SK-N-SH (cell line): Measurements from ENCODE around the gene P2RY6. TPM values are rescaled to one million over a fixed set of nuclear protein-coding genes. Genes with fewer than 3 reads are reported as not detected.
A peak's percentile ranks its signal among the peaks of the same experiment; 100 is the strongest.

Source experiments
- CTCF ChIA-PET: fragments of 300-600, 350-600 bp; formaldehyde crosslinking; extraction: SDS; loops from one replicate; lab custom pipeline; 2021; lab: Yijun Ruan, JAX
- POLR2A ChIA-PET: fragments of 350-600 bp; sonication (Branson Sonifier 250); formaldehyde crosslinking; extraction: SDS; loops from one replicate; lab custom pipeline; 2020; ENCODE audit warnings: antibody characterized with exemption, inconsistent platforms; lab: Yijun Ruan, JAX
- DNase-seq: peaks from one replicate; pipeline ENCODE4 v3.0.0; 2012
- H2AFZ ChIP-seq: fragments of 200-600 bp; sonication (generic); 2 replicates; pipeline ENCODE4 v1.8.1; 2016; ENCODE audit warnings: antibody characterized with exemption, mild to moderate bottlenecking, low read depth
- H3F3A ChIP-seq: fragments of 200-600 bp; sonication (generic); replicated peaks from 2 replicates; pipeline ENCODE3; 2016; ENCODE audit warnings: antibody characterized with exemption, mild to moderate bottlenecking; ENCODE audit not compliant: insufficient read depth
- H3K27ac ChIP-seq, 2 experiments: fragments of 200-500 bp in 1 of 2; fragments of 200-600 bp in 1 of 2; sonication (Bioruptor generic) in 1 of 2; sonication (generic), shearing (Covaris generic) in 1 of 2; 2 replicates each; pipeline versions ENCODE4 v1.5.1 to v1.6.1; 2014 to 2016; ENCODE audit warnings: low read depth in 2 of 2, inconsistent platforms in 1 of 2, low read length in 1 of 2, mild to moderate bottlenecking in 1 of 2, mixed read lengths in 1 of 2
- H3K27me3 ChIP-seq: fragments of 200-600 bp; sonication (generic), shearing (Covaris generic); 2 replicates; pipeline ENCODE4 v1.6.1; 2016; ENCODE audit warnings: mixed run types; ENCODE audit not compliant: insufficient read depth
- H3K36me3 ChIP-seq, 2 experiments: fragments of 200-500 bp in 1 of 2; fragments of 200-600 bp in 1 of 2; sonication (Bioruptor generic) in 1 of 2; sonication (generic) in 1 of 2; replicated peaks in 1 of 2; 2 replicates each; pipeline versions ENCODE3 to v1.5.1; 2014 to 2016; ENCODE audit warnings: low read length in 1 of 2, mild to moderate bottlenecking in 1 of 2; ENCODE audit not compliant: insufficient read depth in 2 of 2, control insufficient read depth in 1 of 2
- H3K4me1 ChIP-seq, 2 experiments: fragments of 200-500 bp in 1 of 2; fragments of 200-600 bp in 1 of 2; sonication (Bioruptor generic) in 1 of 2; sonication (generic), shearing (Covaris generic) in 1 of 2; 2 replicates each; pipeline versions ENCODE4 v1.5.1 to v1.6.1; 2014 to 2016; ENCODE audit warnings: low read depth in 1 of 2, low read length in 1 of 2, mixed run types in 1 of 2; ENCODE audit not compliant: insufficient read depth in 2 of 2, control insufficient read depth in 1 of 2
- H3K4me2 ChIP-seq: fragments of 200-600 bp; sonication (generic), shearing (Covaris generic); 2 replicates; pipeline ENCODE4 v1.6.1; 2017; ENCODE audit warnings: mixed run types
- H3K4me3 ChIP-seq, 2 experiments: fragments of 200-500 bp in 1 of 2; fragments of 200-600 bp in 1 of 2; sonication (Bioruptor generic) in 1 of 2; sonication (generic), shearing (Covaris generic) in 1 of 2; 2 replicates each; pipeline versions ENCODE4 v1.5.1 to v1.8.1; 2014 to 2016; ENCODE audit warnings: low read depth in 2 of 2, inconsistent platforms in 1 of 2, low read length in 1 of 2, mild to moderate bottlenecking in 1 of 2, mixed read lengths in 1 of 2, moderate library complexity in 1 of 2
- H3K79me2 ChIP-seq: fragments of 200-600 bp; sonication (generic); 2 replicates; pipeline ENCODE4 v1.8.1; 2017; ENCODE audit warnings: mild to moderate bottlenecking; ENCODE audit not compliant: insufficient read depth
- H3K9ac ChIP-seq: fragments of 200-600 bp; sonication (generic); 2 replicates; pipeline ENCODE4 v1.6.1; 2017; ENCODE audit warnings: mixed run types
- H3K9me2 ChIP-seq: fragments of 200-600 bp; sonication (generic); 2 replicates; pipeline ENCODE4 v1.6.1; 2017; ENCODE audit warnings: mixed run types
- H3K9me3 ChIP-seq: fragments of 200-600 bp; sonication (generic); 2 replicates; pipeline ENCODE4 v1.6.1; 2017; ENCODE audit warnings: mixed run types, mild to moderate bottlenecking, moderate library complexity
- H4K20me1 ChIP-seq: fragments of 200-600 bp; sonication (generic); 2 replicates; pipeline ENCODE4 v1.6.1; 2017; ENCODE audit warnings: mild to moderate bottlenecking, mixed run types; ENCODE audit not compliant: insufficient read depth
- CHD2 ChIP-seq: fragments of 150-350 bp; IDR thresholded peaks from 2 replicates; pipeline ENCODE4 v1.6.1; 2018; ENCODE audit warnings: low read length; ENCODE audit not compliant: partially characterized antibody
- ELF1 ChIP-seq: IDR thresholded peaks from 2 replicates; pipeline ENCODE4 v1.4.0; 2012
- EP300 ChIP-seq, 2 experiments: IDR thresholded peaks; 2 replicates each; pipeline versions ENCODE4 v1.4.0 to v1.6.1; 2012; ENCODE audit warnings: borderline replicate concordance in 1 of 2, low read depth in 1 of 2, low read length in 1 of 2
- EZH2phosphoT487 ChIP-seq: fragments of 200-600 bp; sonication (generic); IDR thresholded peaks from 2 replicates; pipeline ENCODE4 v1.6.1; 2017; ENCODE audit warnings: low read depth, mixed run types, mild to moderate bottlenecking, antibody characterized with exemption, moderate library complexity, borderline replicate concordance
- FOSL2 ChIP-seq: IDR thresholded peaks from 2 replicates; pipeline ENCODE4 v1.4.0; 2012; ENCODE audit warnings: low read depth, mild to moderate bottlenecking, moderate library complexity, borderline replicate concordance
- FOXM1 ChIP-seq: IDR thresholded peaks from 2 replicates; pipeline ENCODE4 v1.4.0; 2012; ENCODE audit warnings: low read depth, mild to moderate bottlenecking
- GATA2 ChIP-seq: sonication (generic); formaldehyde crosslinking; IDR thresholded peaks from 2 replicates; pipeline ENCODE4 v1.5.0; 2020; ENCODE audit warnings: mild to moderate bottlenecking, missing genetic modification reagents
- JUND ChIP-seq: IDR thresholded peaks from 2 replicates; pipeline ENCODE4 v1.4.0; 2012
- MXI1 ChIP-seq: IDR thresholded peaks from 2 replicates; pipeline ENCODE4 v1.6.1; 2012; ENCODE audit warnings: mild to moderate bottlenecking, low read depth, low read length, improper control_type of control experiment
- NFIC ChIP-seq: IDR thresholded peaks from 2 replicates; pipeline ENCODE4 v1.4.0; 2012; ENCODE audit warnings: borderline replicate concordance
- NRF1 ChIP-seq: IDR thresholded peaks from 2 replicates; pipeline ENCODE4 v1.6.1; 2012; ENCODE audit warnings: low read depth, mild to moderate bottlenecking, low read length
- POLR2AphosphoS5 ChIP-seq: IDR thresholded peaks from 2 replicates; pipeline ENCODE4 v1.6.1; 2012; ENCODE audit warnings: low read depth, low read length
- RAD21 ChIP-seq: IDR thresholded peaks from 2 replicates; pipeline ENCODE4 v1.6.1; 2012; ENCODE audit warnings: mild to moderate bottlenecking, low read length
- RCOR1 ChIP-seq: fragments of 150-350 bp; IDR thresholded peaks from 2 replicates; pipeline ENCODE4 v1.6.1; 2017; ENCODE audit warnings: antibody characterized with exemption, low read length
- RFX5 ChIP-seq: IDR thresholded peaks from 2 replicates; pipeline ENCODE4 v1.6.1; 2012; ENCODE audit warnings: mild to moderate bottlenecking, improper control_type of control experiment, low read length
- RXRA ChIP-seq: IDR thresholded peaks from 2 replicates; pipeline ENCODE4 v1.4.0; 2012; ENCODE audit warnings: low read depth, mild to moderate bottlenecking, borderline replicate concordance
- SIN3A ChIP-seq: IDR thresholded peaks from 2 replicates; pipeline ENCODE4 v1.6.1; 2012; ENCODE audit warnings: low read depth, mild to moderate bottlenecking, low read length, moderate library complexity, borderline replicate concordance
- TAF1 ChIP-seq: IDR thresholded peaks from 2 replicates; pipeline ENCODE4 v1.6.1; 2012; ENCODE audit warnings: low read depth, mild to moderate bottlenecking, low read length, moderate library complexity, borderline replicate concordance
- TCF12 ChIP-seq: IDR thresholded peaks from 2 replicates; pipeline ENCODE4 v1.4.0; 2012
- YY1 ChIP-seq: IDR thresholded peaks from 2 replicates; pipeline ENCODE4 v1.4.0; 2012; ENCODE audit warnings: low read depth, mild to moderate bottlenecking
- WGBS: methylation state at CpG from one replicate; pipeline ENCODE4 v1.1.6; 2017; ENCODE audit warnings: low lambda C conversion rate; 5-methylcytosine and 5-hydroxymethylcytosine counted together
- polyA plus RNA-seq, 3 experiments: library from polyadenylated mRNA; depleted of rRNA; stranded (reverse); fragments of >200 nt; gene quantifications; 2 replicates each; pipeline ENCODE4 v1.2.3, GENCODE V29; 2012
- TF ChIP-seq, protein P1 (sequence below): IDR thresholded peaks from 2 replicates; pipeline ENCODE4 v1.4.0; 2012; ENCODE audit warnings: low read depth
- TF ChIP-seq, protein P2 (sequence below): IDR thresholded peaks from 2 replicates; pipeline ENCODE4 v1.6.1; 2012; ENCODE audit warnings: mild to moderate bottlenecking, low read depth, low read length, moderate library complexity
- TF ChIP-seq, protein P3 (sequence below): IDR thresholded peaks from 2 replicates; pipeline ENCODE4 v1.4.0; 2012; ENCODE audit warnings: low read depth, borderline replicate concordance
- TF ChIP-seq, protein P4 (sequence below): IDR thresholded peaks from 2 replicates; pipeline ENCODE4 v1.4.0; 2012; ENCODE audit warnings: low read depth, borderline replicate concordance

Gene P2RY6
- polyA plus RNA-seq, 1 of the 3 experiments (the other 2 are of a cell fraction) = 0.15 TPM

DNA sequence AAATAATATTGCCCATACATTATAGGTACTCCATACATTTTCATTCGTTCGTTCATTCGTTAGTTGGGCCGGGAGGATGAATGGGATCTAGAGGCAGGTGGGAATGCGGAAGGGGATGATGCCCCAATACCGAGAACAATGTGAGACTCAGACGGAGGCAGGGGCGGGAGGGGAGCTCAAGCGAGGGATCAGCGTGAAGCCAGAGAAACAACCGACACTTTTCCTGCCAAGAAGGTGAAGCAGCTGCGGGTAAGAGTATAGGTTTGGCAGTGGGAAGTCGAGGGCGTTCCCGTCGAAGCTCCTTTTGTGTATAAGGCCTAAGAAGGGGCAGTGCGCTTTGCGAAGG is 34.8 kb downstream of the P2RY6 start (continued):
- TF ChIP-seq POLR2AphosphoS5 (no peak), SIN3A (no peak), JUND (no peak), TCF12 (no peak), RFX5 (no peak), TAF1 (no peak), RCOR1 (no peak), FOXM1 (no peak)
- TF ChIP-seq, protein P1, sequence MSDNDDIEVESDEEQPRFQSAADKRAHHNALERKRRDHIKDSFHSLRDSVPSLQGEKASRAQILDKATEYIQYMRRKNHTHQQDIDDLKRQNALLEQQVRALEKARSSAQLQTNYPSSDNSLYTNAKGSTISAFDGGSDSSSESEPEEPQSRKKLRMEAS = no peak

DNA sequence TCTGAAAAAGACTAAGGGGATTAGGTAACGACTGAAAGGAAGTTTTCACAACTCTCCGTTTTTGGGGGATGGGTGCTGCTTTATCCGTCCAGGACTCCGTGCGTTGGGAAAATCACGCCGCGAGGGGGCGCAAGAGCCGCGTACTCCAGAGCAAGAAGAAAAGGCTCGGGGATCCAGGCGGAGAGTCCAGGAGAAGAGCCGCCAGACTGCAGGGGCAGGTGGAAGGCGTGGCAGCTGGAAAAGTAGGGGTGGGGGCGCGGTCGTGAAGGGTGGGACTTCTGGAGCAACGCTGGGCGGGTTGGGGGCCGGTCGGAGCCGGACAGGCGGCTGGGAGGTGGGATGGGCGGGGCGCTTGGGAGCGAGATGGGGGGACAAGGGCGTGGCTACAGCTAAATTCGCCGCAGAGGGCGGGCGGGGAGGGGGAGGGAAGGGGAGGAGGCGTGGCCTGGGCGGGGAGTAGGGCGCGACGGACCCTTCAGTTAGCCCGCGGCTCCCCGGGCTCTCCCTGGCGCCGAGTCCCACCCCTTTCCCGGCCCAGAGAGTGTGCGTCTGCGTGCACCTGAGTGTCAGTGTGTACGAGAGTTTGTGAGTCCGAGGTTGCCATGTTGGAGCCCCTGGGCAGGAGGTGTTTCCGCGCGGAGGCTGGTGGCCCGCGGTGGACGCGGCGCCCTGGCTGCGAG is 35.3 kb downstream of the P2RY6 start:
- Histone ChIP-seq H3F3A (peaks cover 6% of the 10 kb centered on the region), H3K27ac (peak overlapping the region; percentile 93 to 97), H3K79me2 (peaks cover 48% of the 10 kb centered on the region), H3K9ac (peak overlapping the region; percentile 98), H3K4me3 (peak overlapping the region; percentile 76 to 86), H3K4me2 (peak overlapping the region; percentile 99), H3K9me3 (no peaks in the 10 kb centered on the region), H3K4me1 (peaks cover 35 to 40% of the 10 kb centered on the region in 2 experiments), H3K27me3 (no peaks in the 10 kb centered on the region), H3K36me3 (peaks cover 0 to 11% of the 10 kb centered on the region in 2 experiments), H4K20me1 (peaks cover 32% of the 10 kb centered on the region), H2AFZ (peak overlapping the region; percentile 78), H3K9me2 (no peaks in the 10 kb centered on the region)
- ChIA-PET CTCF (interaction anchor here (0.6 to 17.6 kb wide), 49 partner anchors 15 to 511 kb away, joined by 3 to 395 read pairs (median 4); partner anchors contain the start of gene FAM168A), POLR2A (interaction anchor here (0.6 to 3.2 kb wide), 5 partner anchors 9 to 39 kb away, joined by 3 to 19 read pairs (median 4); no protein-coding TSS in a partner anchor)
- 2% methylated on average over 43 of the region's 56 CpGs for WGBS
- peak; percentile 97 for DNase-seq
- TF ChIP-seq NRF1 (peak; percentile 23; the same call in 1 of the 2 replicates), RAD21 (peak; percentile 96), SIN3A (peak; percentile 69; the same call in 1 of the 2 replicates), RXRA (0 out of 2 replicates have a peak, but pooled peaks have one; percentile 19), FOSL2 (no peak), FOXM1 (no peak), EP300 (IDR thresholded peaks at IDR 0.05; ENCODE audit: borderline replicate concordance in 1 of 2, low read depth in 1 of 2, low read length in 1 of 2) (peak in 1 of 2 experiments; percentile 39; a peak in 1 of 4 replicates), EZH2phosphoT487 (no peak), GATA2 (CRISPR knock-in tag) (no peak), ELF1 (0 out of 2 replicates have a peak, but pooled peaks have one; percentile 3), NFIC (peak; percentile 29; the same call in 1 of the 2 replicates), TCF12 (peak; percentile 70), YY1 (0 out of 2 replicates have a peak, but pooled peaks have one; percentile 19), TAF1 (no peak), CHD2 (peak; percentile 79), MXI1 (peak; percentile 76)
- TF ChIP-seq, protein P2, sequence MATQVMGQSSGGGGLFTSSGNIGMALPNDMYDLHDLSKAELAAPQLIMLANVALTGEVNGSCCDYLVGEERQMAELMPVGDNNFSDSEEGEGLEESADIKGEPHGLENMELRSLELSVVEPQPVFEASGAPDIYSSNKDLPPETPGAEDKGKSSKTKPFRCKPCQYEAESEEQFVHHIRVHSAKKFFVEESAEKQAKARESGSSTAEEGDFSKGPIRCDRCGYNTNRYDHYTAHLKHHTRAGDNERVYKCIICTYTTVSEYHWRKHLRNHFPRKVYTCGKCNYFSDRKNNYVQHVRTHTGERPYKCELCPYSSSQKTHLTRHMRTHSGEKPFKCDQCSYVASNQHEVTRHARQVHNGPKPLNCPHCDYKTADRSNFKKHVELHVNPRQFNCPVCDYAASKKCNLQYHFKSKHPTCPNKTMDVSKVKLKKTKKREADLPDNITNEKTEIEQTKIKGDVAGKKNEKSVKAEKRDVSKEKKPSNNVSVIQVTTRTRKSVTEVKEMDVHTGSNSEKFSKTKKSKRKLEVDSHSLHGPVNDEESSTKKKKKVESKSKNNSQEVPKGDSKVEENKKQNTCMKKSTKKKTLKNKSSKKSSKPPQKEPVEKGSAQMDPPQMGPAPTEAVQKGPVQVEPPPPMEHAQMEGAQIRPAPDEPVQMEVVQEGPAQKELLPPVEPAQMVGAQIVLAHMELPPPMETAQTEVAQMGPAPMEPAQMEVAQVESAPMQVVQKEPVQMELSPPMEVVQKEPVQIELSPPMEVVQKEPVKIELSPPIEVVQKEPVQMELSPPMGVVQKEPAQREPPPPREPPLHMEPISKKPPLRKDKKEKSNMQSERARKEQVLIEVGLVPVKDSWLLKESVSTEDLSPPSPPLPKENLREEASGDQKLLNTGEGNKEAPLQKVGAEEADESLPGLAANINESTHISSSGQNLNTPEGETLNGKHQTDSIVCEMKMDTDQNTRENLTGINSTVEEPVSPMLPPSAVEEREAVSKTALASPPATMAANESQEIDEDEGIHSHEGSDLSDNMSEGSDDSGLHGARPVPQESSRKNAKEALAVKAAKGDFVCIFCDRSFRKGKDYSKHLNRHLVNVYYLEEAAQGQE = no peak
- TF ChIP-seq, protein P1 = no peak
- TF ChIP-seq, protein P3, sequence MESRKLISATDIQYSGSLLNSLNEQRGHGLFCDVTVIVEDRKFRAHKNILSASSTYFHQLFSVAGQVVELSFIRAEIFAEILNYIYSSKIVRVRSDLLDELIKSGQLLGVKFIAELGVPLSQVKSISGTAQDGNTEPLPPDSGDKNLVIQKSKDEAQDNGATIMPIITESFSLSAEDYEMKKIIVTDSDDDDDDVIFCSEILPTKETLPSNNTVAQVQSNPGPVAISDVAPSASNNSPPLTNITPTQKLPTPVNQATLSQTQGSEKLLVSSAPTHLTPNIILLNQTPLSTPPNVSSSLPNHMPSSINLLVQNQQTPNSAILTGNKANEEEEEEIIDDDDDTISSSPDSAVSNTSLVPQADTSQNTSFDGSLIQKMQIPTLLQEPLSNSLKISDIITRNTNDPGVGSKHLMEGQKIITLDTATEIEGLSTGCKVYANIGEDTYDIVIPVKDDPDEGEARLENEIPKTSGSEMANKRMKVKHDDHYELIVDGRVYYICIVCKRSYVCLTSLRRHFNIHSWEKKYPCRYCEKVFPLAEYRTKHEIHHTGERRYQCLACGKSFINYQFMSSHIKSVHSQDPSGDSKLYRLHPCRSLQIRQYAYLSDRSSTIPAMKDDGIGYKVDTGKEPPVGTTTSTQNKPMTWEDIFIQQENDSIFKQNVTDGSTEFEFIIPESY = no peak
- TF ChIP-seq, protein P4, sequence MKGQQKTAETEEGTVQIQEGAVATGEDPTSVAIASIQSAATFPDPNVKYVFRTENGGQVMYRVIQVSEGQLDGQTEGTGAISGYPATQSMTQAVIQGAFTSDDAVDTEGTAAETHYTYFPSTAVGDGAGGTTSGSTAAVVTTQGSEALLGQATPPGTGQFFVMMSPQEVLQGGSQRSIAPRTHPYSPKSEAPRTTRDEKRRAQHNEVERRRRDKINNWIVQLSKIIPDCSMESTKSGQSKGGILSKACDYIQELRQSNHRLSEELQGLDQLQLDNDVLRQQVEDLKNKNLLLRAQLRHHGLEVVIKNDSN = no peak
